GM19467 (cell line): Measurements from ENCODE around the gene OPA3.

Experiments used
- ATAC-seq: cut with Tn5 transposase; IDR thresholded peaks from one replicate; pipeline ENCODE4 v1.9.1; 2021; ENCODE audit warnings: mild to moderate bottlenecking, moderate library complexity; ENCODE audit not compliant: unreplicated experiment

Gene OPA3

DNA sequence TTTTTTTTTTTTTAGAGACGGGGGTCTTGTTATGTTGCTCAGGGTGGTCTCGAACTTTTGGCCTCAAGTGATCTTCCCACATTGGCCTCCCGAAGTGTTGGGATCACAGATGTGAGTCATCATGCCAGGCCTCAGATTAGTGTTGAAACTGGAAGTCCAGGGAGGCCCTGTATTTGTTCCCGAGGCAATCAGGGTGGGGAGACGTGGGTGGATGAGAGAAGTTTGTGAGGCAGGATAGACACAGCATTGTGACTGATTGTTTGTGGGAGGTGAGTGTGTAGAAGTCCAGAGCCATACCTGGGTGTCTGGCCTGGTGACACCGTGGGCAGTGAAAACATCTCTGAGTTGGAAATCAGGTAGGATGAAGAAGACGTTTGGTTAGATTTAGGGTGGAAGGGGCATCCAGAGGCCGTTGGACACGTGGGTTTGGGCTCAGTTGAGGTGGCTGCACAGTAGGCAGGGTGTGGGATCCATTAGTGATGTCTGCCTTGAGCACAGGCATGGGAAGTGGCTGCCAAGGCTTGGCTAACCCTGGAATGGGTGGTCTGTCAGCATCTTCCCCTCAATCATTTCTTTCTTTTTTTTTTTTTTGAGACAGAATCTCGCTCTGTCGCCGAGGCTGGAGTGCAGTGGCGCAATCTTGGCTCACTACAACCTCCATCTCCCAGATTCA is 100.2 kb downstream of the OPA3 start:
- ATAC-seq: no peak

DNA sequence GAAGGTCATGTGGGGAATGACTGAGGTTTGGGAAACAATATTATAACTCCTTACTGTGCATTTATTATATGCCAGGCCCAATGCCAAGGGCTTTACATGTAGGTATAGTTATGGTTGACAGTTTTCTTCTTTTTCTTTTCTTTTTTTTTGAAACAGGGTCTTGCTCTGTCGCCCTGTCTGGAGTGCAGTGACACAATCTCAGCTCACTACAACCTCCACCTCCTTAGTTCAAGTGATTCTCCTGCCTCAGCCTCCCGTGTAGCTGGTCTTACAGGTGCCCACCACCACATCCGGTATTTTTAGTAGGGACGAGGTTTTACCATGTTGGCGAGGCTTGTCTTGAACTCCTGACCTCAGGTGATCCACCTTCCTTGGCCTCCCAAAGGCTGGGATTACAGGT is 101.6 kb downstream of the OPA3 start:
- ATAC-seq: no peak

DNA sequence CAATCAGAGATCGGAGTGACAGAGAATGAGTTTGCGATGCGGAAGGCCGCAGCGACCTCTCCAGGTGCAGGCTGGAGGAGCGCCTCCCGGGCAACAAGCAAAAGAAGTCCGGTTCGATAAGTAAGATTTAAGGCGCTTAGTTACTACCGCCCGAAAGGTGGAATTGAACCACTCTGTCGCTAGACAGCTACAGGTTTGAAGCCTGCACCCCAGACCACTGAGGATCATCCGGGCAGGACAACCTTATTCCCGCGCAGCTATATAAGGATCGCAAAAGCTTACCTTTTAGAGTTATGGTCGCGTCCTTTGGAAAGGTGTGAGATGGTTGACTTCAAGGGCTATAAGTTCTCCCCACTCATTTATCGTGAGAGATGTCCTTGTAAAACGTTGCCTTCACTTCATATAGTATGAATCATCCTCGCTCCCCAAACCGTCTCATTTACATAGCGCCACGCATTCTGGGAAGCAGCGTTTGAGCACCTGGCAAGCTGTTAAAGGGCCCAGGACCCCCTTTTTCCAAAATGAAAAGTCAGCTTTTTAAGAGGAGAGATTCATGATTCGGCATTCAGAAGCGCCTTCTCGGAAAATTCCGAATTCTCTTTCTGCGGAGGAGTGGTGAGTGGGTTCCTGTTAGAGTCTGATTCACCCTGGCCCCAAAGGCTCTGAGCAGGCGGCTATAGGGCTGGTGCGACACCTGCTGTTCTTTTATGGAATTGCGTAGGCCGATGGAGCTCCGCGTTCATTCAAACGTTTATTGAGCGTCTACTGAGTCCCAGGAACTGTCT is 106.0 kb downstream of the OPA3 start:
- ATAC-seq: peak; percentile 53

DNA sequence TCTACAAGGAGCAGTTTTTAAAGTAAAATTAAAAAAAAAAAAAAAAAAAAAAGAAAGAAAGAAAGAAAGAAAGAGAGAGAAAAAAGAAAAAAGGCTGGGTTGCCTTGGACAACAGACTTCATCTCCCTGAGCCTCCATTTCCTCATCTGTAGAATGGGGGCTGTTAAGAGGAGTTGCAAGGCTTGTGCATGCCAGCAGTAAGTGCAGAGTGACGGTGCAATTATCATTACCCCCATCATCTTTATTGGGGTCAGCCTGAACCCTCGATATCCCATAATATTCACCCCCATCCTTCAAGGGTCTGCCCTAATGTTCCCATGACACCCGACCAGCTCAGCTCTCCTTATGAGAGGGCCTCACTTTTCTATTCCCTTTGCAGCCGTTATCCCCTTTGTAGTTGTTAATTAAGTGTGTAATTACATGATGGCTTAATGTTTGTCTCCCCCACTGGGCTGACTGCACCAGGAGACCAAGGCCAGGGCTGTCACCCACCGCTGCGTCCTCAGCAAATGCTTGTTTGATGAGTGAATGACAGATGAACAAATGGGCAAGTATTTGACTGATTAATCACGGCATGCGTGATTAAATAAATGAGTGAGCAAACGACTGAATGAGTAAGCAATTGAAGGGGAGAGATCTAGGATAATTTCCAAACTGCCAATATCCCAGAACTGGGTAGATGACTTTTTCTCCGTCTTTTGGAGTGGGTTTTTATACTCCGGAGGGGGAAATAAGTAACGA is 106.7 kb downstream of the OPA3 start:
- ATAC-seq: peak; percentile 4
